GM18499 (cell line): Measurements from ENCODE around the gene URB2.

Experiments used
- ATAC-seq: cut with Tn5 transposase; IDR thresholded peaks from one replicate; pipeline ENCODE4 v1.9.1; 2021; ENCODE audit warnings: moderate number of reproducible peaks; ENCODE audit not compliant: insufficient read depth, unreplicated experiment

The URB2 gene

DNA sequence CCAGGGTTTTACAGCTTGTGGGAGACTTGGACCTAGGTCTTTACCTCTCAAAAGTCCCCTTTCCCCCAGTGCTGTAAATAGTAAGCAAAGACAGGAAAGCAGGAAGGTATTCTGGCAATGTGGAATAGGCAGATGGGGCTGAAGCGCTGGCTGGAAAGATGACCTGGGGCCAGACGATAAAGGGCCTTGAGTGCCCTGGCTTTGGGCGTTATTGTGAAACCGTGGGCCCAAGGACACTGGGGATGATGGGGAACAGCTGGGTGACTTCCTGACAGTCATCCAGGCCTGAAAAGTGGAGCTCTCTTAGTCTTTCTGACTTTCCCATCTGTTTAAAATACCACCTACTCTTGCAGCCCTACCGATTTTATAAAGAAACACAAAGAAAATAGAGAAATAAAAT is 16.3 kb downstream of the URB2 start:
- no peak for ATAC-seq

DNA sequence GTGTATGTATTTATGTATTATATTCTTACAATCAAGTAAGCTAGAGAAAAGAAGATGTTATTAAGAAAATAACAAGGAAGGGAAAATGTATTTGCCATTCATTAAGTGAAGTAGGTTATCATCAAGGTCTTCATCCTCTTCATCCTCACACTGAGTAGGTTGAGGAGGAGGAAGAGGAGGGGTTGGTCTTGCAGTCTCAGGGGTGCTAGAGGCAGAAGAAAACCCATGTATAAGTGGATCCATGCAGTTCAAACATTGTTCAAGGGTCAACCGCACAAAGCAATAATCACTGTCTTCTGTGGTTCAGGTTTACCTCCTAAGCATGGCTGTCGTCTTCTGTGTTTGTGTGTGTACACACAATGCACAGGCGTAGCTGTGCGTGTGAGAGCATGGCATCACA is 16.9 kb downstream of the URB2 start:
- no peak for ATAC-seq

DNA sequence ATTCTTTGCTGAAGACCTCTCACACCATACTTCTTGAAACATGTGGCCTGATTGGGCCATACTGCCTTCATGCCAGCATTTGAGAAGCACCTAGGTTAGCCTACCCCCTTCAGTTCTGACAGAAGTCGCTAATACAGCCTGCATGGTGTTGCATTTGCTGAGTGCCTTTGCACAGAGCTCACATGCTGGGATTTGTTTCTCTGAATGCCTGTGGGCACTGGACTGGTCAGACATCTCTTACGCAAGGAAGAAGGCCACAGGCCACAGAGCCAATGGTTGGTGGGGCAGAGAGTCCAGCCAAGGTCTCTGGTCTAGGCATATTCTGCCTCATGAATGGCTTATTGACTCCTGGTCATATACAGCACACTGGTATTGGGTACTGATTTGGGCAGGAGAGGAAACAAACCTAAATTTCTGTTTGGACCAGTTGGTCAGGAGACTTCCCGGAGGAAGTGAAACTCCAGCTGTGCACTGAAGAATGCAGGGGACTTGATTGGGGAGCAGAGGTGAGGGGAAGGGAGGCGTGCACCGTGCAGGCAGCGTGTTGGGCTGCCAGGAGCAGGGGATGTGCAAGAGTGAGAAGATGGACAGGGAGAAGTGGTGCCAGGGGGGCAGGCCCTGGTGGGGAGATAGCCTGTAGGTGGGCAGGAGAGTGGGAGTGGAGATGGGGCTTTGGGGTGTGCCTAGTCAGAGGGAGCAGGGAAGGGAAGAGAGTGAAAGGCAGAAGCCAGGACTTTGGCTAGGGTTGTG is 18.1 kb downstream of the URB2 start:
- ATAC-seq, result no peak

DNA sequence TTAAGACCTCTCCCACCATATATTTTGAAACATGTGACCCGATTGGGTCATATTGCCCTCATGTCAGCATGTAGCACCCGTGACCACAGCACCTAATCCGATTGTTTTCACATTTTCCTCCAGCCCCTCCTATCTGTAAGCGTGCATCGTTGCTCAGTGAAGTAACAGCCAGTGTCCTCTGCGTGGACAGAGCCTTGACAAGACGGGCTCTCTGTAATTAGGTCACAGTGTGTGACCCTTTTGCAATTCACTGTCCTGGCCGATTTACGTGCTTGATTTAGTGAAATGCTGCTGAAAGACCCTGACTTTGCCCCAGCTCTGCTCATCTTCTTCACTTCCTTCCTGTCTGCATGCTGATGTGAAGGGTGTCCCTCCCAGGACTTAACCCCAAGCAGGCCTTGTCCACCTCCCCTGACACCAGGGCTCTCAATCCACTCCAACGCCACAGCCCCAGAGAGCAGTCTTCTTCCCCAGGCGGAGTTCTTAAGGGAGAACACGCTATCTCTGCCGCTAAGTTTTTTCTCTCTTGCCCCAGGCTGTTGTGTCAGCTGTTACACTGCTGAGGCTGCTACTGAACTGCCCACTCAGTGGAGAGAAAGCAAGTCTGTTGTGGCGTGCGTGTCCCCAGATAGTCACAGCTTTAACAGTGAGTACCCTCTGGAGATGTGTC is 19.4 kb downstream of the URB2 start:
- ATAC-seq, result no peak

DNA sequence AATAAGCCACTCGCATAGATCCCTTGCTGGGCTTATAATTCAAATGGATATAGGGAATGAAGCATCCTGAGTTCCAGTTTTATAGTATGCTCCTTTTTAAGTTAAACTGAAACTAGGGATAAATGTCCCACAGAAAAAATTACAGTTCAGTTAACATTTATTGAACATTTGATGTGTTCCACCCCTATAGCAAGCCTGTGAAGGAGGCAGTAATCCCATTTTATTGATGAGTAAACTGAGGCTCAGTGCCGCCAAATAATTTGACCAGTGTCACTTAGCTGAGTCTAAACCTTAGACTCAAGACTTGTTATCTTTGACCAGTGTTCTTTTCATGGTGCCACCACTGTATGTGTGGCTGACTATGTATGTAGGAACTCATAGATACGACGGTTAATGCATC is 22.4 kb downstream of the URB2 start:
- no peak for ATAC-seq

DNA sequence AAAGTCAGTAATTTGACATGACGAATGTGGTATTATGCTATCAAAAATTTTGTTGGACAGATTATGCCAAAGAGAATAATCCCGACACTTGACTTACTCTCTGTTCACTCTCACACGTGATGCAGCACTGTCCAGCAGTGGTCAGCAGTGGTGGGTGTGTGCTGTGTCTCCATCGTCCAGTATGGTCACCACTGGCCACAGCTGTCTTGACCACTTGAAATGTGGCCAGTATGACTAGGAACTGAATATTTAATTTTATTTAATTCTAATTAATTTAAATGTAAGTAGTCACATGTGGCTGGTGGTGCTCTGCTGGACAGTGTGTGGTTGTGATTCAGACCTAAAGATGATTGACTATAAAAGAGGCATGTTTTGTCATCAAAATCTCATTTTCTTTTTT is 24.0 kb downstream of the URB2 start:
- ATAC-seq, result no peak

DNA sequence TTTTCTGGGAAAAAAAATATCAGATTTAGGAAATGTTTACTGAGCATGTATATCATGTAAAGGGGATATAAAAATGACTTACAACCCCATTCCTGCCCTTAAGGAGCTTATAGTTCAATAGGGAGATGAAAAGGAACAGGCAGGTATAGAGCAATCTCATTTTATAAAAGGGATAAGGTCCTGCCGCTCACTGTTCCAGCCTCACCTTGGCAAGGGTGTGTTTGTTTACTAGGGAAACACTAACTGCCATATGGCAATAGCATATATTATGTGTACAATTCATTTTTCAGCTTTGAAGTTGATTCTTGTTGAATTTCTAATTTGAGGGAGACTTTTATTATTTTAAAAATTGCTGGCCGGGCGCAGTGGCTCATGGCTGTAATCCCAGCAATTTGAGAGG is 25.5 kb downstream of the URB2 start:
- ATAC-seq, result no peak

DNA sequence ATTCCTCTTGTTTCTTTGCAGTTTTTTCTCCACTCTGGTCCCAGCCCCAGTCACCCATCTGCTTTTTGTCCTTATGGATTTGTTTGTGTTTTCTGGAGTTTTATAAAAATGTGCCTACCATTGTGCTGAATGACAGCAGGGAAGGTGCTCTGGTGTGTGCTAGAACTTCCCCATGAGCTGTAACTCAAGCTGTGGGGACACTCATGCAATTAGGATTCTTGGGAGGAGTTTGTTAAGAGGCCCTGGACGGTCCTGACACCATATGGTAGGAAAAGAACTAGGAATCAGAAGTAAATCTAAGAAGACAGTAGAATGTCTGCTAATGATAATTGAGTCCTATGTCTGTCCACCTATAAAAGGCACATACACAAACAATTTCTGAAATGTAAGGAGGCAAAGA is 27.4 kb downstream of the URB2 start:
- no peak for ATAC-seq

DNA sequence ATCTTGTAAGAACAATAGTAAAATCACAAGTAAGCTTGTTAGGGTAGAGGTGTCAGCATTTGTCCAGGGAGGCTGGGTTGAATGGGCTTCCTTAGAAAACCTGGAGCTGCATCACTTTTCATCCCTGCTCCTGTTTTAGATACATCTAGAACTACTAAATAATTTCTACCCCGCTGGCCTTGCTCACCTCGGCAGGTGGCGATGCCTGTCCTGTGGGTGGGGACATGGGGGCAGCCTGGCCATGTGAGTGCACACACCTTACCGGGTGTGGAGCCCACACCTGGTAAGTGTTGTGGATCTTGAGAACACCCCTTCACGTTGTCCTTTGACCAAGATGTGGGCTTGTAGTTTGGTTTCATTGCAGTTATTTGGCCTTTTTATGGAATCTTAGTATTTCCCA is 29.7 kb downstream of the URB2 start:
- ATAC-seq, result no peak

DNA sequence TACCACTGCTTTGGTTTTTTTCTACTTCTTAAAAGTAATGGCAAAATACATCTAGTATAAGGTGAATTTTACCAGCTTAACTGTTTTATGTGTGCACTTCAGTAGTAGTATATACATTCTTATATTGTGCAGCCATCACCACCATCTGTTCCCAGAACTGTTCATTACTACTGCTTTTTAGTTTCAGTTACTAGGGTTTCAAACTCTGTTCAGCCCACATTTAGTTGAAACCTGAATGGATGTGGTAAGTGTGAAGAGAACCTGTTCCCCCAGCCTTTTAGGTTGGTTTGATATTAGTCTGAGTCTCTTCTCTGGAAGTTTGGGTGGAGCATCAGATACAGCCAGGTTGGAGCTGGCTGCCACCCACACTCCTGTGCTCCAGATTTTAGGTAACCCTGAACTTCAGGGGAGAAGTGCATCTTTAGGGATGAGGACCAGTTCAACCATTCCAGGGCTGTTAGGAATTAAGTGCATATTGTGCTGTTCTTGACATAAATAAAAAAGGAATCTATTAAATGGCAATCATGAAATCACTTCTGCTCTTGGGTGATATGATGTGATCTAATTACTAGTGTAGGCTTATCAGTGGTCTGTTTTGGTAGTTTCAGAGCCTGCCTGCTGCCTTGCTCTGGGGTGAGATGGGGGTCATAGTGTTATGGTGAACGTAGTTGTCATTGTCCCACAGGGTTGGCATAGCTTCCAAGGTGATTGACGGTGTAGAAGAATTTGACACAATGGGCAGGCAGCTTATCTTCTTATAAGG is 32.1 kb downstream of the URB2 start:
- peak; percentile 62 for ATAC-seq

DNA sequence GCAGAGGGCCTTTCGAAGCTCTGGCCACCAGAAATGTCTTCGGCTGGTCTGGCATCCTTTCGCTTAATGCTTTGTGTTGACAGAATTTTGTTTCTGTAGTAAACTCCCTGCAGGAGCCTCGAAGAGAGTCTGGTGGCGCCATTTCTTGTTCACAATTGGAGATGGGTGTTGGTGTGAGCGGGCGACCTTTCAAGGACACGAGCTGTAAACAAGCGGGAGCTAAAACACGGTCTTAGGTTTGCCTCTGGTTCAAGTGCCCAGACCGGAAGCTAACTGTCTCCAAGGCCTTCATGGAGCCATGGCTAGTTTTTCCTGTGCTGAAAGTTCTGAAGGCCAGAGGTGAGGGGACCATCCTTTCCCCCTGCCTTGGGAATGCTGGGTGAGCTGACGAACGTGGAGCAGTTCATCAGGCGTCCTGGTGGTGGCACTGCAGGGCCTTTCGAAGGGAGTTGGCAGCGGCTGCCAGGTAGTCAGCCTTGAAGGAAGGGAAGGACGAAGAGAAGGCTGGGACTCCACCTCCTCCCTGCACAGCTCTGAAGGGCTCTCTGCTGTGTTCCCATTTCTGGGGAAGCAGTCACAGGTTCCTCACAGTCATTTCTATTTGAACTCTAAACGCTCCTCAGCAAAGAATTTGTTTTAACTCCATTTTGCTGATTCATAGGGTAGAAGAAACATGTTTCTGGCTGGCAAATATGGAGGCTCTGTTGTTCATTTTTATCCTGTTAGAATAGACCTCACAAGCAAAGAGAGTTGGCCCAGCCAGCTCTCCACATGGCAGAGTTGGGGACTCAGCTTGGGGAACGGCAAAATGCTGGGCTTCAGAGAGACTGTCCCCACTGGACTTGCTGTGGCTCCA is 35.2 kb downstream of the URB2 start:
- ATAC-seq, result no peak

DNA sequence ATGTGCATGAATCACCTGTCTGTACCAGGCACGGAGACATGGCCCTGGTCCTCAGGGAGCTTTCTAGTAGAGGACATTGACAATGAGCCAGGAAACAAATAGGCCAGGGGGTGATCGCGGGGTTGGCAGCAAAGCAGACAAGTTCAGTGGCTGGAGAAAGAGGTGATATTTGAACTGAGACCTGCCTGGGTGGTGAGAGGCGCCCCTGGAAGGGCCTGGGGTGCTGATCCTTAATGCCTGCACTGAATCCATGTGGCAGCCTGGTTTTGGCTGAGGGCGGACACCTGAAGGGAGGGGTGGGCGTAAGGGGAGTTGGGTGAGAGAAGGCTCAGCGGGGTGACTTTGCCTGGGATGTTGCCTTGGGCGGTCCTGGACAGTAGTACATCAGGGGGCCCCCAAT is 35.9 kb downstream of the URB2 start:
- ATAC-seq, result no peak

DNA sequence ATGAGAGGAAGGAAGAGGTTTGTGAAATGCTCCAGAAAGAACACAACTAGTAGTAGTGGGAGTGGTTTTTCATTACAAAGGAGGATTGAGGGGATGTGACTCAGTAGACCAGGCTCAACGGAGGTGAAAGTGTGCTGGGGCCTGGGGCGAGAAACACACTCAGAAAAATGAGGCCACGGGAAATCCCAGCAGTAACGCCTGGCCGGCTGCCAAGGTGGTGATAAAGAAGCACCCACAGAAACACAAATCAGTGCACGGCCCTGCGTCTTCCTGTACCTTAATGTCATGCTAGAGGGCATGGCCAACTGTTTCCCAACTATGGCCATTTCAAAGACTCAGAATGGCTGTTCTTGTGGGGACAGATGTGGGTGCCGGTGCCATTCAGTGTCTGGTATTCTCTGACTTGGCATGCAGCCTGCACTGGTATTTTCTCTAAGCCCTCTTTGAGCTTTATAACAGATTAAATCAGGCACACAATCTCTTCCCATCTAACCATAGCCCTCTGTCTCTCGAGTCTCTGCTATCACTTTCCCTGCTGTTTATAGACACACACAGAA is 38.2 kb downstream of the URB2 start:
- no peak for ATAC-seq

DNA sequence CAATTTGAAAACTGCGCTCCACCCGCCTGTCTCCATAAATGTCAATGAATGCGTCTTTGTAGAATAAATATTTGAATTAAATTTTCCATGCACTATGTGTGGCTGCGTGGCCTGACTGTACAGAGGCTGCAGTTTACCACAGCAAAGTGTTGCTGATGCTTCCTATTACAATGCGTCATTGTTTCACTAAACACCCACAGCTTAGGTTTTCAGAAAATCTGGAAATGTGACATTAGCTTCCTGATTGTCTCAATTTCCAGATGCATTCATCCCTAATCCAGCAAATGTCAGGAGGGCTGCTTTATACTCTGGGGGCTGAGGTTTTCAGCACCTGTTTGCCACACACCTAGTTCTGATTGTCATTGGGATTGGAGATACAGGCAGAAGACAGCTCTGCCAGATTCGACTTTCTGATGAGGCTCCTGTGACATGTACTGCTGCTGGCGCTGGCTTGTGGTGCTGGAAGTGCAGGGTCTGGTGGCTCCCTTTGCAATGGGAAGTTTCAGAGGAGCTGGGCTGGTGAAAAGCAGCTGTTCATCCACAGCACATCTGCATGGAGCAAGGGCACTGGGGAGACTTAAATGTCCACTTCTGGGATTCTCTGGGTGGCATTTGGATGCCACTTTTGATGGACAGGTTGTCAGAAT is 40.0 kb downstream of the URB2 start:
- no peak for ATAC-seq

DNA sequence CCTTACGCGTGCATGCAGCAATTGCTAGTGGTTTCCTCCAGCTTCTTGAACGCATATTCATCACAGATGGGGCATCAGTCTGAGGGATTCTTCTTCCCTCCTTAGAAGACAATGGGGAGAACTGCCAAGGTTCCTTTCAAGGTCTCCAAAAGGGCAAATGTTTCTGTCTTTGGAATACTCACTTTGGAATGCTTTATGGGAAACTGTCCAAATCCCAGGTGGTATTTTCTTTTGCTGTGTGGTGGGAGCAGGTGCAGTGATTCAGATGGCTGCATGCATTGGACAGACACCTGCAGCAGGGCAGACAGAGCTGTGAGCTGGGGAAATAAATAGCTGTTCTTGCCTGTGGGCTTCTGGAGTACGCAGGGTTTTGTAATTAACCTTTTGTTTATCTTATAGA is 40.5 kb downstream of the URB2 start:
- ATAC-seq, result no peak

DNA sequence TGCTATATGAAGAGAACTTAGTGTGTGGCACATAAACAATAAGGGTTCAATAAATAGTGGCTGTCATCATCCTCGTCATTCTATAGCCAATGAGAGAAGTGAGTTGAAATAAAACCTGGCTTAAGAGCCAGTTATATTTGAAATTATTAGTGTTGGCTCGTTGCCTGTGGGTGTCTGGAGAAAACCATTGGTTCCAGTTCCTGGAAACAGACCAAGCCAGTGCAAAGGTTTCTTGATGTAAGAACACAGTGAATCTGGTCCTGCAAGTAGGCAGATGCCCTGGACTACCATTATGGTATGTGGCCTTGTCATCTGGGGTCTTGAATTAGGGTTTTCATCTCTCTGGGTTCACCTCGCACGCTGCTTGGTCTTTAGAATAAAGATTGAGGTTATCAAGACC is 43.3 kb downstream of the URB2 start:
- ATAC-seq, result no peak

DNA sequence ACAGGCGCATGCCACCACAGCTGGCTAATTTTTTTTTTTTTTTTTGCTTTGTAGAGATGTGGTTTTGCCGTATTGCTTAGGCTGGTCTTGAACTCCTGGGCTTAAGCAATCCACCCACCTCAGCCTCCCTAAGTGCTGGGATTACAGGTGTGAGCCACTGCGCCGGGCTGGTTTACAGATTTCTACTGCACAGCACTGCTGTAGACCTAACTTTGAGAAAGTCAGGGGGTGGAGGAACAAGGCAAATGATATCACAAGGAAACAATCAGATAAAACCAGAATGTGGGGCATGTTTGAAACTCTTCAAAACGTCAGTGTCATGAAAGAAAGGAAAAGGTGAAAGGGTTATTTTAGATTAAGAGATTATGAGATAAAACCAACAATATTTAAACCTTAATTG is 45.3 kb downstream of the URB2 start:
- ATAC-seq, result no peak

DNA sequence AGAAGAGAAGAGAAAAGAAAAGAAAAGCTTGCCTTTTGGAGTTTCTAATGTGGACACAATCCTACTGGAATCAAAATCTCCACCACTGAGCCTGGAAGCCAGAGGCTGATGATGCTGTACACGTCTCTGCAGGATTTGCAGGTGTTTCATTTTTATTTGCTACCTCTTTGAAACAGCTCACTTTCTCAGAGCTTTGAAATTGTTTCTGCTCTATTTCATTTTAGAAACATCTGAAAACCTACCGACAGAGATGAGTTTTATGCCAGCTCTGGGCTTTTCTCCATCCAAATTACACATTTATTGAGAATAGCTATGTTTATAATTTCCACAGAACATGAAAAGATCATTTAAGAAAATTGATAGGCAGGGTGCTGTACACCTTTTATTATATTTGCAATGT is 46.2 kb downstream of the URB2 start:
- no peak for ATAC-seq

DNA sequence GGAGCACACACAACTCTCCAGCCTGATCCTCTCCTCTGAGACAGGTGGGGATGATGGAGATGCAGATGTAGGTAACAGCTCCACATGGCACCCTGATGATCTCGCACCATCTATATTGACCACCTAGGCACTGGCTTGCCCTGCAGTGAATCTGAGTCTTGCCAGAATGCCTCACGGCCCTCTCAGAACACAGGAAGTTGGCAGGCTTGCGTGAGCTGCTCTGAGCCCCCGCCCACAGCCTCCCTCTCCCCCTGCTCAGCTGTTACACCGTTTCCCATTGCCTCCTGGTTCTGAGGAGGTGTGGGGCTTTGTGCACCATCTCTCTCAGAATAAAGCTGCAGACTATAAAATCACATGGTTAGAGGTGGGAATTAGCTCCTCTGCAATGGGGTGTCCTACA is 48.0 kb downstream of the URB2 start:
- no peak for ATAC-seq

DNA sequence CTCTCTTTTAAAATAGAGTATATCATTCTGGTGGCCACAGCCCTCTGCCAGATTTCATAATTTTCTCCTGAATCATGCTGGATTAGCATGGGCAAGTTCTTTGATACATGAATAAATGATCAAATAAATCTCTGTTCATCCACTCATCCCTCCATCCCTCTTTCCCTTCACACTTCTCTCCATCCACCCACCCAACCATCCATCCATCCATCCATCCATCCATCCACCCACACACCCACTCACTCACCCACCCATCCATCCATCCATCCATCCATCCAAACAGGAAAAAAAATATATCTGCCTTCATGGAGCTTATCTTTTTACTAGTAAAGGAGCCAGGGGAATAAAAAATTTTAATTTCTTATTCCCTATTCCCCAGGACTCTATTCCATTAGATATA is 49.3 kb downstream of the URB2 start:
- ATAC-seq, result no peak
